Stimulated activated CD8-positive, alpha-beta memory T cell treated with anti-CD3 and anti-CD28 coated beads, Interleukin-2, amount 100 ng/mL, for 1 hour (primary cell): ENCODE results near the gene ADIPOR2.
A peak's percentile ranks its signal among the peaks of the same experiment; 100 is the strongest.

Experiments
- DNase-seq, 2 donors: peaks; one replicate each; pipeline ENCODE4 v3.0.0-alpha.2; 2020; ENCODE audit warnings: low read depth in 2 of 2

ADIPOR2 gene

GRCh38 chr12:1799051-1799881, 108.4 kb downstream of the ADIPOR2 start:
- no peak for DNase-seq

GRCh38 chr12:1799882-1800400, 109.1 kb downstream of the ADIPOR2 start:
- no peak for DNase-seq

- no peak for DNase-seq
Observed at GRCh38 chr12:1800401-1801302, 109.8 kb downstream of the ADIPOR2 start.

GRCh38 chr12:1801303-1801975, 110.6 kb downstream of the ADIPOR2 start:
- no peak for DNase-seq

- no peak for DNase-seq
Observed at GRCh38 chr12:1803736-1804135, 112.9 kb downstream of the ADIPOR2 start.

- peak; percentile 58 to 69 for DNase-seq
Observed at GRCh38 chr12:1804545-1805332, 113.9 kb downstream of the ADIPOR2 start.

GRCh38 chr12:1805441-1806081, 114.7 kb downstream of the ADIPOR2 start:
- no peak for DNase-seq

- no peak for DNase-seq
Observed at GRCh38 chr12:1806301-1807086, 115.6 kb downstream of the ADIPOR2 start.

GRCh38 chr12:1807087-1807860, 116.4 kb downstream of the ADIPOR2 start:
- no peak for DNase-seq

- DNase-seq, result no peak
Observed at GRCh38 chr12:1808036-1808797, 117.3 kb downstream of the ADIPOR2 start.

- DNase-seq, result no peak
Observed at GRCh38 chr12:1808798-1809480, 118.1 kb downstream of the ADIPOR2 start.

GRCh38 chr12:1809591-1810190, 118.8 kb downstream of the ADIPOR2 start:
- no peak for DNase-seq

GRCh38 chr12:1810201-1810930, 119.5 kb downstream of the ADIPOR2 start:
- DNase-seq, result no peak

GRCh38 chr12:1810931-1811280, 120.0 kb downstream of the ADIPOR2 start:
- no peak for DNase-seq

GRCh38 chr12:1811281-1811947, 120.5 kb downstream of the ADIPOR2 start:
- peak in 1 of 2 donors; percentile 28 for DNase-seq

- no peak for DNase-seq
Observed at GRCh38 chr12:1811948-1812291, 121.0 kb downstream of the ADIPOR2 start.
